Uterus (tissue), 2 donors: ENCODE measurements around the gene CD300LG.

Experiments used
- POLR2A ChIP-seq, 2 donors: fragments of 450-650 bp; IDR thresholded peaks; one replicate each; pipeline ENCODE4 v1.6.1; 2016; ENCODE audit warnings: antibody characterized with exemption in 2 of 2, mild to moderate bottlenecking in 1 of 2, moderate library complexity in 1 of 2
- TF ChIP-seq, protein P1 (sequence below), 4 experiments: fragments of 200-600 bp in 2 of 4; fragments of 450-650 bp in 2 of 4; sonication (generic) in 2 of 4; IDR thresholded peaks; one replicate each; pipeline ENCODE4 v1.5.1; 2016 to 2019; ENCODE audit warnings: antibody characterized with exemption in 4 of 4, mild to moderate bottlenecking in 2 of 4, moderate library complexity in 1 of 4

DNA sequence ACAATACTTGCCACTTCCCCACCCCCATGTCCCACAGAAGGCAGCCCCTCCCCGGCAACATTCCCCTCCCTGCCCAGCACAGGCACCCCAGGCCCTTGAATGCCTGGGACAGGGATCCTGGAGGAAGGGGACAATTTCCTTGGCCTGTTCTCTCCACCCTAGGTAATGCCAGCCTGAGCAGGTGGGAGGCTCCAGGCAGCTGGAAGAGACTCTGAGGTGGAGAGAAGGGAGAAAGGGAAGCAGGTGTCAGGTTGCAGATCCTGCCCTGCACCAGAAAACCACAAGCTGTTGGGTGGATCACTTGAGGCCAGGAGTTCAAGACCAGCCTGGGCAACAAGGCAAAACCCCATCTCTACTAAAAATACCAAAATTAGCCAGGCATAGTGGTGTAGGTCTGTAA is 51.5 kb downstream of the CD300LG start:
- TF ChIP-seq, protein P1, sequence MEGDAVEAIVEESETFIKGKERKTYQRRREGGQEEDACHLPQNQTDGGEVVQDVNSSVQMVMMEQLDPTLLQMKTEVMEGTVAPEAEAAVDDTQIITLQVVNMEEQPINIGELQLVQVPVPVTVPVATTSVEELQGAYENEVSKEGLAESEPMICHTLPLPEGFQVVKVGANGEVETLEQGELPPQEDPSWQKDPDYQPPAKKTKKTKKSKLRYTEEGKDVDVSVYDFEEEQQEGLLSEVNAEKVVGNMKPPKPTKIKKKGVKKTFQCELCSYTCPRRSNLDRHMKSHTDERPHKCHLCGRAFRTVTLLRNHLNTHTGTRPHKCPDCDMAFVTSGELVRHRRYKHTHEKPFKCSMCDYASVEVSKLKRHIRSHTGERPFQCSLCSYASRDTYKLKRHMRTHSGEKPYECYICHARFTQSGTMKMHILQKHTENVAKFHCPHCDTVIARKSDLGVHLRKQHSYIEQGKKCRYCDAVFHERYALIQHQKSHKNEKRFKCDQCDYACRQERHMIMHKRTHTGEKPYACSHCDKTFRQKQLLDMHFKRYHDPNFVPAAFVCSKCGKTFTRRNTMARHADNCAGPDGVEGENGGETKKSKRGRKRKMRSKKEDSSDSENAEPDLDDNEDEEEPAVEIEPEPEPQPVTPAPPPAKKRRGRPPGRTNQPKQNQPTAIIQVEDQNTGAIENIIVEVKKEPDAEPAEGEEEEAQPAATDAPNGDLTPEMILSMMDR (IDR thresholded peaks at IDR 0.05) = no peak
- TF ChIP-seq POLR2A (IDR thresholded peaks at IDR 0.05) = no peak
